Activated naive CD4-positive, alpha-beta T cell treated with anti-CD3 and anti-CD28 coated beads for 36 hours (primary cell): ENCODE results near the gene BAIAP2. TPM values are rescaled to one million over a fixed set of nuclear protein-coding genes. Genes with fewer than 3 reads are reported as not detected.

Source experiments
- CTCF ChIA-PET: fragments of 350-600 bp; sonication (Branson Sonifier 250); formaldehyde crosslinking; loops from one replicate; lab custom pipeline; 2021; ENCODE audit warnings: antibody characterized with exemption; lab: Charles Lee
- DNase-seq: peaks from one replicate; pipeline ENCODE4 v3.0.0-alpha.2; 2020
- H3K27ac Mint-ChIP-seq: one replicate; pipeline ENCODE4 v1.8.0; 2021; ENCODE audit warnings: mild to moderate bottlenecking, mixed read lengths
- H3K27me3 Mint-ChIP-seq: one replicate; pipeline ENCODE4 v1.8.0; 2021; ENCODE audit warnings: low read depth, mixed read lengths
- H3K36me3 Mint-ChIP-seq: one replicate; pipeline ENCODE4 v1.8.0; 2021; ENCODE audit warnings: low read depth, mixed read lengths
- H3K4me1 Mint-ChIP-seq: one replicate; pipeline ENCODE4 v1.8.0; 2021; ENCODE audit warnings: low read depth, mixed read lengths
- H3K4me3 Mint-ChIP-seq: one replicate; pipeline ENCODE4 v1.8.0; 2021; ENCODE audit warnings: mild to moderate bottlenecking, moderate library complexity, mixed read lengths
- H3K9me3 Mint-ChIP-seq: one replicate; pipeline ENCODE4 v1.8.0; 2021; ENCODE audit warnings: mixed read lengths
- intact Hi-C: fragments of 100-400 bp; cut with micrococcal nuclease; formaldehyde crosslinking; loops from one replicate; pipeline ENCODE4 v1.15.1; 2023
- total RNA-seq, 2 experiments: library from RNA; stranded (reverse); gene quantifications; one replicate each; pipeline ENCODE4 v1.2.3, GENCODE V29; 2021

BAIAP2 gene
- total RNA-seq, 2 experiments from 2014 or later: 3.9 to 4.2 TPM

GRCh38 chr17:81044764-81045589, 10.0 kb downstream of the BAIAP2 start:
- H3K4me1 Mint-ChIP-seq: peaks cover 7% of the 10 kb centered on the region
- CTCF ChIA-PET: no interaction called here
- H3K9me3 Mint-ChIP-seq: no peaks in the 10 kb centered on the region
- no peaks in the 10 kb centered on the region for H3K27me3 Mint-ChIP-seq
- intact Hi-C loops: no loop called here
- H3K4me3 Mint-ChIP-seq: no peak overlapping the region
- no peak for DNase-seq
- no peak overlapping the region for H3K27ac Mint-ChIP-seq
- no peaks in the 10 kb centered on the region for H3K36me3 Mint-ChIP-seq

- Mint-ChIP-seq H3K9me3 (no peaks in the 10 kb centered on the region), H3K4me1 (peaks cover 7% of the 10 kb centered on the region), H3K27ac (no peak overlapping the region), H3K27me3 (no peaks in the 10 kb centered on the region), H3K4me3 (no peak overlapping the region), H3K36me3 (no peaks in the 10 kb centered on the region)
- CTCF ChIA-PET: no interaction called here
- no peak for DNase-seq
- intact Hi-C loops: no loop called here
These were observed 10.7 kb downstream of the BAIAP2 start for GRCh38 chr17:81045590-81046095.

- Mint-ChIP-seq H3K4me3 (no peak overlapping the region), H3K27me3 (no peaks in the 10 kb centered on the region), H3K27ac (no peak overlapping the region), H3K4me1 (peaks cover 7% of the 10 kb centered on the region), H3K9me3 (no peaks in the 10 kb centered on the region), H3K36me3 (no peaks in the 10 kb centered on the region)
- intact Hi-C loops: no loop called here
- DNase-seq: no peak
- CTCF ChIA-PET: no interaction called here
These were observed 11.3 kb downstream of the BAIAP2 start for GRCh38 chr17:81046132-81046769.

- Mint-ChIP-seq H3K9me3 (no peaks in the 10 kb centered on the region), H3K4me1 (peaks cover 7% of the 10 kb centered on the region), H3K36me3 (no peaks in the 10 kb centered on the region), H3K4me3 (no peak overlapping the region), H3K27ac (no peak overlapping the region), H3K27me3 (no peaks in the 10 kb centered on the region)
- no peak for DNase-seq
- intact Hi-C loops: no loop called here
- CTCF ChIA-PET: no interaction called here
These were observed 11.9 kb downstream of the BAIAP2 start for GRCh38 chr17:81046770-81047359.

- Mint-ChIP-seq H3K27me3 (no peaks in the 10 kb centered on the region), H3K4me3 (no peak overlapping the region), H3K9me3 (no peaks in the 10 kb centered on the region), H3K27ac (no peak overlapping the region), H3K4me1 (peaks cover 7% of the 10 kb centered on the region), H3K36me3 (no peaks in the 10 kb centered on the region)
- DNase-seq: no peak
- CTCF ChIA-PET: no interaction called here
- intact Hi-C loops: no loop called here
These were observed 13.9 kb downstream of the BAIAP2 start for GRCh38 chr17:81048827-81049371.

- Mint-ChIP-seq H3K4me3 (no peak overlapping the region), H3K4me1 (peaks cover 7% of the 10 kb centered on the region), H3K27ac (peak overlapping the region; percentile 31)
These were observed 14.5 kb downstream of the BAIAP2 start for GRCh38 chr17:81049372-81049911.

GRCh38 chr17:81049973-81050551, 15.1 kb downstream of the BAIAP2 start:
- CTCF ChIA-PET: no interaction called here
- Mint-ChIP-seq H3K4me1 (peaks cover 7% of the 10 kb centered on the region), H3K27ac (no peak overlapping the region), H3K36me3 (no peaks in the 10 kb centered on the region), H3K9me3 (no peaks in the 10 kb centered on the region), H3K4me3 (no peak overlapping the region), H3K27me3 (no peaks in the 10 kb centered on the region)
- DNase-seq: no peak
- intact Hi-C loops: no loop called here

More at GRCh38 chr17:81049372-81049911, 14.5 kb downstream of the BAIAP2 start:
- H3K36me3 Mint-ChIP-seq: no peaks in the 10 kb centered on the region
- H3K27me3 Mint-ChIP-seq: no peaks in the 10 kb centered on the region
- peak; percentile 23 for DNase-seq
- CTCF ChIA-PET: no interaction called here
- H3K9me3 Mint-ChIP-seq: no peaks in the 10 kb centered on the region
- intact Hi-C loops: no loop called here

- CTCF ChIA-PET: no interaction called here
These were observed 16.0 kb downstream of the BAIAP2 start for GRCh38 chr17:81050645-81051625.

GRCh38 chr17:81052199-81052997, 17.4 kb downstream of the BAIAP2 start:
- Mint-ChIP-seq H3K27me3 (no peaks in the 10 kb centered on the region), H3K36me3 (no peaks in the 10 kb centered on the region), H3K4me3 (no peak overlapping the region), H3K27ac (no peak overlapping the region), H3K9me3 (no peaks in the 10 kb centered on the region), H3K4me1 (peaks cover 7% of the 10 kb centered on the region)
- DNase-seq: no peak
- intact Hi-C loops: no loop called here
- CTCF ChIA-PET: no interaction called here

More at GRCh38 chr17:81050645-81051625, 16.0 kb downstream of the BAIAP2 start:
- Mint-ChIP-seq H3K36me3 (no peaks in the 10 kb centered on the region), H3K4me1 (peaks cover 7% of the 10 kb centered on the region), H3K4me3 (no peak overlapping the region), H3K27ac (no peak overlapping the region), H3K9me3 (no peaks in the 10 kb centered on the region), H3K27me3 (no peaks in the 10 kb centered on the region)
- no peak for DNase-seq
- intact Hi-C loops: no loop called here

GRCh38 chr17:81053041-81053970, 18.4 kb downstream of the BAIAP2 start:
- no peaks in the 10 kb centered on the region for H3K9me3 Mint-ChIP-seq
- H3K4me1 Mint-ChIP-seq: peaks cover 10% of the 10 kb centered on the region
- DNase-seq: no peak
- H3K4me3 Mint-ChIP-seq: no peak overlapping the region
- CTCF ChIA-PET: interaction anchor here (0.7 kb wide), 1 partner anchor 200 kb away, joined by 3 read pairs; no protein-coding TSS in a partner anchor
- no peak overlapping the region for H3K27ac Mint-ChIP-seq
- H3K36me3 Mint-ChIP-seq: no peaks in the 10 kb centered on the region
- no peaks in the 10 kb centered on the region for H3K27me3 Mint-ChIP-seq
- intact Hi-C loops: no loop called here
